Measurements from ENCODE around the gene A1BG. TPM values are rescaled to one million over a fixed set of nuclear protein-coding genes. Genes with fewer than 3 reads are reported as not detected.

The A1BG gene
- total and polyA plus RNA-seq, 2 of the 8 experiments (the other 6 are each of a cell fraction or from before 2014, with no cell fraction given), result 20.8 to 69.6 TPM

GRCh38 chr19:58374200-58374599, 20.9 kb upstream of the A1BG start:
- no peak overlapping the region for H3K27ac ChIP-seq (ENCODE audit: low read depth, low read length)
- ChIA-PET POLR2A (ENCODE audit: partially characterized antibody) (interaction anchor here (0.8 to 8.5 kb wide), 9 partner anchors 10 to 101 kb away, joined by 3 to 94 read pairs (median 4); partner anchors contain the start of genes ERVK3-1, ZNF132 and ZNF497), CTCF (ENCODE audit: partially characterized antibody) (interaction anchor here (0.7 to 2.0 kb wide), 6 partner anchors 9 to 146 kb away, joined by 3 to 10 read pairs (median 4); partner anchors contain the start of genes ZBTB45 and ZNF497)
- no peak overlapping the region for H2AK5ac ChIP-seq (ENCODE audit: low read depth, low read length)
- no peak overlapping the region for H2BK120ac ChIP-seq (replicated peaks; ENCODE audit: low read depth, low read length)
- H3K23ac ChIP-seq (ENCODE audit: insufficient read length), result no peak overlapping the region
- no peak overlapping the region for H3K9ac ChIP-seq (replicated peaks in 1 of 4; ENCODE audit: extremely low read depth in 1 of 4, low read depth in 3 of 4, low read length in 3 of 4)
- H4K5ac ChIP-seq (ENCODE audit: insufficient read length, low read depth, low read length), result no peak overlapping the region
- H3K9me3 ChIP-seq (ENCODE audit: insufficient read depth in 2 of 2, low read depth in 1 of 2, low read length in 1 of 2), result no peaks in the 10 kb centered on the region
- no peak overlapping the region for H3K56ac ChIP-seq (replicated peaks; ENCODE audit: insufficient read length, low read depth, low read length)
- DNase-seq (ENCODE audit: low read depth in 1 of 2, low spot score in 2 of 2) (no peak), FAIRE-seq (no peak)
- no peak overlapping the region for H3K14ac ChIP-seq (ENCODE audit: insufficient read length)
- H3K36me3 ChIP-seq (ENCODE audit: control insufficient read depth in 2 of 4, insufficient read depth in 4 of 4, low read length in 3 of 4), result no peaks in the 10 kb centered on the region
- no peak overlapping the region for H3K4me3 ChIP-seq (ENCODE audit: extremely low read depth in 1 of 4, insufficient read depth in 2 of 4, low read depth in 3 of 4, low read length in 4 of 4)
- 0 out of 2 replicates have a peak, but pooled peaks cover 2% of the 10 kb centered on the region for H3K79me1 ChIP-seq (ENCODE audit: low read depth, low read length)
- H3K27me3 ChIP-seq (replicated peaks in 1 of 4; ENCODE audit: control insufficient read depth in 3 of 4, extremely low read depth in 1 of 4, insufficient read depth in 3 of 4, low read length in 3 of 4), result no peaks in the 10 kb centered on the region
- peaks cover 0 to 3% of the 10 kb centered on the region in 2 experiments for H4K20me1 ChIP-seq (replicated peaks in 1 of 2; ENCODE audit: control insufficient read depth in 1 of 2, insufficient read depth in 2 of 2, low read length in 2 of 2)
- no peak overlapping the region for H4K91ac ChIP-seq (replicated peaks; ENCODE audit: insufficient read length, low read length)
- H3K4me1 ChIP-seq (replicated peaks in 1 of 4; ENCODE audit: control insufficient read depth in 3 of 4, insufficient read depth in 4 of 4, low read length in 3 of 4), result no peaks in the 10 kb centered on the region
- no peak overlapping the region for H2BK20ac ChIP-seq (ENCODE audit: low read length)
- H2BK5ac ChIP-seq (ENCODE audit: low read depth, low read length), result no peak overlapping the region
- H3K23me2 ChIP-seq (ENCODE audit: low read depth, low read length), result no peaks in the 10 kb centered on the region
- H3K4ac ChIP-seq (replicated peaks; ENCODE audit: insufficient read length, low read depth, low read length), result no peak overlapping the region
- no peaks in the 10 kb centered on the region for H3K79me2 ChIP-seq (ENCODE audit: control insufficient read depth in 1 of 2, insufficient read depth in 2 of 2, low read length in 2 of 2)
- H3K18ac ChIP-seq (ENCODE audit: extremely low read depth, low read length), result no peak overlapping the region
- H2BK15ac ChIP-seq (ENCODE audit: low read length), result no peak overlapping the region
- WGBS, 2 experiments (ENCODE audit: extremely low coverage in 1 of 2, insufficient coverage in 1 of 2, insufficient read length in 1 of 2, insufficient replicate concordance in 2 of 2, low coverage in 1 of 2, low lambda C conversion rate in 2 of 2, missing lambda C conversion rate in 1 of 2), result 92% methylated on average over 4 of the region's 4 CpGs; no CpG with 5 or more reads in 1 of the 2 experiments
- H2AFZ ChIP-seq (ENCODE audit: low read length), result no peak overlapping the region
- H4K8ac ChIP-seq (ENCODE audit: extremely low read depth, insufficient read depth, low read length), result no peak overlapping the region
- TF ChIP-seq MAFK (IDR thresholded peaks at IDR 0.05; ENCODE audit: low read depth, low read length) (no peak), GABPA (IDR thresholded peaks at IDR 0.05; ENCODE audit: borderline replicate concordance, insufficient read depth, low read length) (no peak), RNF2 (IDR thresholded peaks at IDR 0.05; ENCODE audit: borderline replicate concordance, low read depth, low read length, missing control alignments, poor library complexity, severe bottlenecking) (no peak), BCL11A (IDR thresholded peaks at IDR 0.05; ENCODE audit: low read depth in 2 of 2, low read length in 2 of 2) (no peak)
- TF ChIP-seq, protein P1, sequence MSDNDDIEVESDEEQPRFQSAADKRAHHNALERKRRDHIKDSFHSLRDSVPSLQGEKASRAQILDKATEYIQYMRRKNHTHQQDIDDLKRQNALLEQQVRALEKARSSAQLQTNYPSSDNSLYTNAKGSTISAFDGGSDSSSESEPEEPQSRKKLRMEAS (IDR thresholded peaks at IDR 0.05), result no peak
- no peak overlapping the region for H2BK12ac ChIP-seq (ENCODE audit: low read depth, low read length)
- H3K4me2 ChIP-seq (ENCODE audit: insufficient read depth in 1 of 2, low read depth in 2 of 2, low read length in 2 of 2), result no peak overlapping the region
